HL-60/S4 treated with phorbol 12-myristate 13-acetate at 8.2 ng/mL for 4 days and 3 days (cell line): ENCODE data around the gene LTBP4.
"Not testable (repeated sequence)": the region's sequence is repeated elsewhere in the genome, so short reads cannot be mapped to it uniquely, and the experiment has no call there.

Source experiments
- in situ Hi-C: fragments of 300-500 bp; cut with MboI; formaldehyde crosslinking; loops from 2 replicates; pipeline ENCODE4 v1.15.0; 2022; ENCODE audit warnings: low sequenced_read_pairs

The LTBP4 gene

GRCh38 chr19:40576585-40577451, 24.4 kb upstream of the LTBP4 start, which contains the start of gene SHKBP1:
Gene SHKBP1 (plus strand): TSS chr19:40576873. CDS start chr19:40576900, 27 bp downstream.
- in situ Hi-C loops: no loop called here

GRCh38 chr19:40578442-40578908, 22.7 kb upstream of the LTBP4 start:
- in situ Hi-C loops: no loop called here

DNA sequence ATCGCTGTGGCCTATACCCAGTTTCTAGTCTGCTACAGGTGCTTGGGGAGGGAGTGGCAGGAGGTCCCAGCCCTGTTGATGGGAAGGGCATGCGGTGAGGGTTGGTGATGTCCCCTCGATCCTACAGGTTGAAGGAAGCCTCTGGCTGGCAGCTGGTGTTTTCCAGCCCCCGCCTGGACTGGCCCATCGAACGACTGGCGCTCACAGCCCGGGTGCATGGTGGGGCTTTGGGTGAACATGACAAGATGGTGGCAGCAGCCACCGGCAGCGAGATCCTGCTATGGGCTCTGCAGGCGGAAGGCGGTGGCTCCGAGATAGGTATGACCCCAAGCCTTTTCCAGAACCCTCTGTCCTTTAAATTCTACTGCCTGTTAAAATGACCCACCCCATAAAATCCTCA, 20.6 kb upstream of the LTBP4 start:
- in situ Hi-C loops: no loop called here

- in situ Hi-C loops: no loop called here
Observed at GRCh38 chr19:40581531-40581930, 19.6 kb upstream of the LTBP4 start.

DNA sequence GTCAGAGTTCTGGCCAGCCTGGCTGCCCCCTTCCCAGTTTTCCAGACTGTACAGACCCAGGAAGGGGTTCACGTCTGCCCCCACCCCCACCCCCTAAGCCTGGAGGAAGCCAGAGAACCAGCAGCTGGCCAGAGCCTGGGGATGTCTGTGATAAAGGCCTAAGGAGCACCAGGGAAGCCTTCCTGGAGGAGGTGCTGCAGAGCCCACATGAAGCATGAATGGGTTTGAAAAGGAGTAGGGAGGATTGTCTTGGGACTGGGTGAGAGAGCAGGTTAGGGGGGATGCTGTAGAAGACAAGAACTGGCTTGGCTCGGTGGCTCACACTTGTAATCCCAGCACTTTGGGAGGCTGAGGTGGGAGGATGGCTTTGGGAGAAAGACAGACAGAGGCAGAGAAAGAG, 18.7 kb upstream of the LTBP4 start:
- in situ Hi-C loops: no loop called here

GRCh38 chr19:40583283-40583682, 17.9 kb upstream of the LTBP4 start:
- in situ Hi-C loops: no loop called here

DNA sequence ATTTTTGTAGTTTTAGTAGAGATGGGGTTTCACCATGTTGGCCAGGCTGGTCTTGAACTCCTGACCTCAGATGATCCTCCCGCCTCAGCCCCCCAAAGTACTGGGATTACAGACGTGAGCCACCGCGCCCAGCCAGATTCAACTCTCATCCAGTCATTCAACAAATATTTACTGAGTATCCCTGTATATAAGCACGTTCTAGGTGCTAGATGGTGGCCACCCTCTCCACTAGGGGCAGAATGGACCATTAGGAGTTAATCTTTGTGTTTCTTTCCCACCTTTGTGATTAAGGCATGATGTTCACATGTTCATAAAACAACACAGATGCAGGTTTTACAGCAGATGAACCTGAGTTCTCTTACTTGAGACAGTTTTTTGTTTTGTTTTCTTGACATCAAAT, 17.2 kb upstream of the LTBP4 start:
- in situ Hi-C loops: no loop called here

DNA sequence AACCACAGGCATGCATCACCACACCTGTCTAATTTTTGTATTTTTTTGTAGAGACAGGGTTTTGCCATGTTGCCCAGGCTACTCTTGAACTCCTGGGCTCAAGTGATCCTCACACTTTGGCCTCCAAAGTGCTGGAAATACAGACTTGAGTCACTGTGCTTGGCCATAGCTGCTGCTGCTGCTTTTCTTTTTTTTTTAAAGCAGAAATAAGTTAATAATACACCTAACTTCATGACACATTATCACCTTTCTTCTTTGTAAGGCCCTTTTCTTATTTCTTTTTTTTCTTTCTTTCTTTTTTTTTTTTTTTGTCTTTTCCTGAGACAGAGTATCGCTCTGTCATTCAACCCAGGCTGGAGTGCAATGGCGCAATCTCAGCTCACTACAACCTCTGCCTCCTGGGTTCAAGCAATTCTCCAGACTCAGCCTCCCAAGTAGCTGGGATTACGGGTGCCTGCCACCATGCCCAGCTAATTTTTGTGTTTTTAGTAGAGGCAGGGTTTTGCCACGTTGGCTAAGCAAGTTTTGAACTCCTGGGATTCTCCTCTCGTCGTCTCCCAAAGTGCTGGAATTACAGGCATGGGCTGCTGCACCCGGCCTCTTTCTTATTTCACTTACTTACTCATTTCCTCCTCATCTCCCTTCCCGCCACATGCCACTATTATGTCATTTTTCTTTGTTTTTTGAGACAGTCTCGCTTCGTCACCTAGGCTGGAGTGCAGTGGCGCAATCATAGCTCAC, 15.8 kb upstream of the LTBP4 start:
- in situ Hi-C loops: no loop called here

DNA sequence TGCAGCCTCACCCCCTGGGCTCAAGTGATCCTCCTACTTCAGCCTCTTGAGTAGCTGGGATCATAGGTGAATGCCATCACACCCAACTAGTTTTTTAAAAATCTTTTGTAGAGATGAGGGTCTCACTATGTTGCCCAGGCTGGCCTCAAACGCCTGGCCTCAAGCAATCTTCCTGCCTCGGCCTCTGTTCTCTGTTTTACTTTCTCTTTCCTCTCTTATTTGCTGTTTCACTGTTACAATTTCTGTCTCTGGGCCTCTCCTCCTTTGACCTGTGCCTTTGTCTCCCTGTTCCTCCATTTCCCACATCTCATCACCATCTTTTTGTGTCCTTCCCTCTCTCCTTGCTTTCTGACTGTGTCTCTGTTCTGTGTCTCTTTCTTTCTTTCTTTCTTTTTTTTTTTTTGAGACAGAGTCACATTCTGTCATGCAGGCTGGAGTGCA, 15.2 kb upstream of the LTBP4 start:
- in situ Hi-C loops: no loop called here

- in situ Hi-C loops: no loop called here
Observed at GRCh38 chr19:40586611-40587010, 14.6 kb upstream of the LTBP4 start.

- in situ Hi-C loops: no loop called here
Observed at GRCh38 chr19:40588110-40588854, 12.9 kb upstream of the LTBP4 start.

DNA sequence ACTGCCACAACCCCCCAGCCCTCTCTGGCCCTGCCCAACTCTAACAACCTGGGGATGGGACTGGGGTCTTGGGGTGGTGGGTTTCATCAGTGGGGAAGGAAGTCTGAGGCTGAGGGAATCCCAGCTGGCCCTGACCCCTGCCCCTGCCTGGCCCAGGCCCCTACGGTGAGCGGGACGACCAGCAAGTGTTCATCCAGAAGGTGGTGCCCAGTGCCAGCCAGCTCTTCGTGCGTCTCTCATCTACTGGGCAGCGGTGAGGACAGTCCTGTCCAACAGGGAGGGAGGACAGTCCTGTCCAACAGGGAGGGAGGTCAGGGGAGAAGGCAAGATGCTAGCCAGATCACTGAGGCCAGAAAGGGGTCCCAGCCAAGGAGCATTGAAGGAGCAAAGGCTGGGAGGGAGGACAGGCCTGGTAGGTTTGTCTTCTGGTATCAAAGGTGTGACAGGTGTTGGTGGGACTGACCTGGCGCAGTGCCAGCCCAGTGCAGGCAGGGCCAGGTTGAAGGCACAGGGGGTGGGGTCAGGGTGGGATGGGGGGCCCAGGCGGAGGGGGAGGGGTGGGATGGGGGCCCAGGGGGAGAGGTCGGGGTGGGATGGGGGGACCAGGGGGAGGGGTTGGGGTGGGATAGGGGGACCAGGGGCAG, 12.1 kb upstream of the LTBP4 start:
- in situ Hi-C loops: no loop called here

DNA sequence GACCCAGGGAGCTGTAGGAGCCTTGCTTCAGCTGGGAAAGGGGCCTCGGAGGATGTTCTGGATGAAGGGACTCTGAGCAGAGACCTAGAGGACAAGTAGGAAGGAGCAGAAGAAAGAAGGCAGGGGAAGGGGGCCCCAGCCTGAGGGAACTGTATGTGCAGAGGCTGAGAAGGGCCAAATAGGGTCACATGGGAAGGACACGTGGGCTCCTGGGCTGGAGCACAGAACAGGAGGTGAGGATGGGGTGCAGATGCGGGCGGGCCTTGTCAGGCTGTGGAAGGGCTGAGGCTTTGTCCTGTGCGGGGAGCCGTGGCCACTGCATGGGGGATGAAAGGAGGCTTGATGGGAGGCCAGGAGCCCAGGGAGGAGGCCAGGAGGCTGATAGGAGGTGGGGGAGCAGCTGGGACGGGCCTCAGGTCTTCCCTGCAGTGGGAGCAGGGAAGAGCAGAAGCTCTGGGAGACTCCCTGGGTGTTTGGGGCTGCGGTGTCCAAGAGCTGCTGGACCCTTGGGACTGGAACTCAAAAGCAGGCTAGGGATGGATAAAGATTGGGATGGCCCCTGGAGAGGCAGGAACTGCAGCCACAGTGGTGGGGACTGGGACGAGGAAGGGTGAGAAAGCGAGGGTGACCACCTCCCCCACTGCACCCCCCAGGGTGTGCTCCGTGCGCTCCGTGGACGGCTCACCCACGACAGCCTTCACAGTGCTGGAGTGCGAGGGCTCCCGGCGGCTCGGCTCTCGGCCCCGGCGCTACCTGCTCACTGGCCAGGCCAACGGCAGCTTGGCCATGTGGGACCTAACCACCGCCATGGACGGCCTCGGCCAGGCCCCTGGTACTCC, 11.4 kb upstream of the LTBP4 start:
- in situ Hi-C loops: no loop called here

DNA sequence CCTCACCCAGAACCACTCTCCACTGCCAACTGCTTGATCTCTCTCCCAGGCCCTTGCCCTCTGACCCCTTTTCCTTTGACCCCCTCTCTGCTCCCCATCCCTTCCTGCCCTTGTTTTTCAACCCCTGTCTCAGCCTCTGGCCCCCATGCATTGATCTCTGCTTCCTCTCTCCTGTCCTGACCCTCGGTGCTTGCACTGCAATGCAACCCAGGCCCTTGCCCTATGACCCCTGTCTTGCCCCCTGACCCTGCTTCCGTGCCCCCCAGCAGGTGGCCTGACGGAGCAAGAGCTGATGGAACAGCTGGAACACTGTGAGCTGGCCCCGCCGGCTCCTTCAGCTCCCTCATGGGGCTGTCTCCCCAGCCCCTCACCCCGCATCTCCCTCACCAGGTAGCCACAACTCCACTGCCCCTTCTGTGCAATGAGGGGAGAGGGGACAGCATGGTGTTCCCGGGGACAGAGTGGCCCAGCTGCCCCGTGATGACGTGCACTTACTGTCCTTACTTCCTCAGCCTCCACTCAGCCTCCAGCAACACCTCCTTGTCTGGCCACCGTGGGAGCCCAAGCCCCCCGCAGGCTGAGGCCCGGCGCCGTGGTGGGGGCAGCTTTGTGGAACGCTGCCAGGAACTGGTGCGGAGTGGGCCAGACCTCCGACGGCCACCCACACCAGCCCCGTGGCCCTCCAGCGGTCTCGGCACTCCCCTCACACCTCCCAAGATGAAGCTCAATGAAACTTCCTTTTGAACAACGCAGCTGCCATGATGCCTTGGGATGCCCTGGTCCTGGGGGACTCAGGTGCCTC, 10.5 kb upstream of the LTBP4 start:
- in situ Hi-C loops: no loop called here

- in situ Hi-C loops: not testable (repeated sequence)
Observed at GRCh38 chr19:40591724-40592123, 9.4 kb upstream of the LTBP4 start.

GRCh38 chr19:40592170-40592569, 9.0 kb upstream of the LTBP4 start:
- in situ Hi-C loops: no loop called here

- in situ Hi-C loops: no loop called here
Observed at GRCh38 chr19:40594255-40594654, 6.9 kb upstream of the LTBP4 start.

DNA sequence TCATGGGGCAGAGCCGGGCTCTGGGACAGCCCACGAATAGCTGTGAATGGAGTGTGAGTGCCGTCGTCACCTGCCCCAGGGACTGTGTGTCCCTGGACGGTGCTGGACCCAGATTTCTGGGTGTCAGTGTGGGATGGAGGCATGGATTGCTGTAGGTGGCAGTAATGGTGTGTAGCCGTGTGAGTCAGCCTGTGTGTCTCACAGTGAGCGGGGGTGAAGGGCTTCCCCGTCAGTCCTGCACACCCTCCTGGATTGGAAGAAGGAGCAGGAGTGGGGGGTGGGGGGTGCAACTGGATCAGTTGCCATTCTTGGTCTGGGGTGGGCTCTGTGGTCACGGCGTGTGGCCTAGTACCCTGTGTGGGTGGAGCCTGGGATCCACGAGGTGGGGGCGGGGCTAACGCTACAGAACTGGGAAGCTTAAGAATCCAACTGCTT, 6.5 kb upstream of the LTBP4 start:
- in situ Hi-C loops: no loop called here
